ENCODE data around the gene SFTPD. TPM values are rescaled to one million over a fixed set of nuclear protein-coding genes. Genes with fewer than 3 reads are reported as not detected.
A peak's percentile ranks its signal among the peaks of the same experiment; 100 is the strongest.

Gene SFTPD
- total and polyA plus RNA-seq, 7 donors = 0.28 to 3.4 (median 1.1) TPM; not detected in 4

GRCh38 chr10:79929409-79929904 lies 19.4 kb downstream of the SFTPD start:
- DNase-seq = peak; percentile 90
- TF ChIP-seq POLR2AphosphoS5 (IDR thresholded peaks at IDR 0.05) = peak in 1 of 4 donors; percentile 9
- peak; percentile 67 to 90 (median 85) for TF ChIP-seq CTCF (IDR thresholded peaks at IDR 0.05)
- no peak for TF ChIP-seq EP300 (IDR thresholded peaks at IDR 0.05)
- TF ChIP-seq POLR2A (IDR thresholded peaks at IDR 0.05) = no peak
- Histone ChIP-seq H3K27me3 (peaks cover 0 to 6% (median 0%) of the 10 kb centered on the region in 3 donors), H3K4me3 (no peak overlapping the region), H3K27ac (no peak overlapping the region), H3K4me1 (peaks cover 0 to 5% (median 0%) of the 10 kb centered on the region in 4 donors), H3K36me3 (no peaks in the 10 kb centered on the region), H3K9me3 (no peaks in the 10 kb centered on the region)
- intact Hi-C loops (cut with DNase I) = loop anchor here (5.0 to 10.0 kb wide), 3 partner anchors 105 to 375 kb away; partner anchors contain the start of gene NUTM2E
- whole genome bisulfite sequencing, 2 donors = 12% methylated on average over 14 of the region's 14 CpGs

- intact Hi-C loops (cut with DNase I) = loop anchor here (5.0 to 10.0 kb wide), 3 partner anchors 103 to 373 kb away; partner anchors contain the start of gene NUTM2E
- Histone ChIP-seq H3K9me3 (no peaks in the 10 kb centered on the region), H3K27me3 (peaks cover 0 to 6% (median 0%) of the 10 kb centered on the region in 3 donors), H3K4me1 (peaks cover 0 to 5% (median 0%) of the 10 kb centered on the region in 4 donors), H3K27ac (no peak overlapping the region), H3K36me3 (no peaks in the 10 kb centered on the region), H3K4me3 (no peak overlapping the region)
- DNase-seq = no peak
- WGBS, 2 donors = 80 to 93% methylated on average over 7 of the region's 7 CpGs
- TF ChIP-seq EP300 (IDR thresholded peaks at IDR 0.05) (no peak), POLR2A (IDR thresholded peaks at IDR 0.05) (no peak), POLR2AphosphoS5 (IDR thresholded peaks at IDR 0.05) (no peak), CTCF (IDR thresholded peaks at IDR 0.05) (no peak)
Measured at GRCh38 chr10:79928028-79928583, 20.8 kb downstream of the SFTPD start.

- intact Hi-C loops (cut with DNase I) = loop anchor here (5.0 to 10.0 kb wide), 3 partner anchors 102 to 372 kb away; partner anchors contain the start of gene NUTM2E
- H3K9me3 ChIP-seq = no peaks in the 10 kb centered on the region
- no peak overlapping the region for H3K4me3 ChIP-seq
- no peaks in the 10 kb centered on the region for H3K36me3 ChIP-seq
- H3K27ac ChIP-seq = peak overlapping the region in 1 of 4 donors; percentile 18
- H3K27me3 ChIP-seq = peaks cover 0 to 6% (median 0%) of the 10 kb centered on the region in 3 donors
- DNase-seq = no peak
- H3K4me1 ChIP-seq = peaks cover 0 to 5% (median 0%) of the 10 kb centered on the region in 4 donors
- TF ChIP-seq EP300 (IDR thresholded peaks at IDR 0.05) (no peak), POLR2AphosphoS5 (IDR thresholded peaks at IDR 0.05) (no peak), POLR2A (IDR thresholded peaks at IDR 0.05) (no peak), CTCF (IDR thresholded peaks at IDR 0.05) (no peak)
- 81 to 90% methylated on average over 3 of the region's 3 CpGs for WGBS, 2 donors
Measured at GRCh38 chr10:79927111-79927828, 21.6 kb downstream of the SFTPD start.

- H3K4me1 ChIP-seq = peaks cover 0 to 5% (median 0%) of the 10 kb centered on the region in 4 donors
- 77 to 92% methylated on average over 7 of the region's 7 CpGs for WGBS, 2 donors
- no peak overlapping the region for H3K4me3 ChIP-seq
- no peaks in the 10 kb centered on the region for H3K9me3 ChIP-seq
- H3K27me3 ChIP-seq = peaks cover 0 to 4% (median 0%) of the 10 kb centered on the region in 3 donors
- intact Hi-C loops (cut with DNase I) = loop anchor here (5.0 to 10.0 kb wide), 3 partner anchors 101 to 371 kb away; partner anchors contain the start of gene NUTM2E
- TF ChIP-seq POLR2A (IDR thresholded peaks at IDR 0.05) (no peak), EP300 (IDR thresholded peaks at IDR 0.05) (no peak), POLR2AphosphoS5 (IDR thresholded peaks at IDR 0.05) (no peak), CTCF (IDR thresholded peaks at IDR 0.05) (no peak)
- no peaks in the 10 kb centered on the region for H3K36me3 ChIP-seq
- DNase-seq = no peak
- no peak overlapping the region for H3K27ac ChIP-seq
Measured at GRCh38 chr10:79926037-79926436, 22.9 kb downstream of the SFTPD start.
